Activated naive CD4-positive, alpha-beta T cell treated with anti-CD3 and anti-CD28 coated beads, Interleukin-2, amount 50 U/mL, for 16 hours (primary cell): Measurements from ENCODE around the gene TLCD1.

Source experiments
- DNase-seq: peaks from one replicate; pipeline ENCODE4 v3.0.0-alpha.2; 2020

The TLCD1 gene

GRCh38 chr17:28726226-28726626 is at the start of gene TLCD1:
Gene TLCD1, minus strand, starts transcription at chr17:28726233. Its CDS starts 136 bp downstream, at chr17:28726097.
- peak; percentile 82 for DNase-seq

GRCh38 chr17:28774206-28774605 is 48.2 kb upstream of the TLCD1 start:
- DNase-seq: no peak

GRCh38 chr17:28773736-28774135 is 47.7 kb upstream of the TLCD1 start:
- DNase-seq: no peak

- no peak for DNase-seq
These were observed 39.0 kb upstream of the TLCD1 start for GRCh38 chr17:28765038-28765437.

GRCh38 chr17:28763804-28764266 is 37.8 kb upstream of the TLCD1 start:
- DNase-seq: peak; percentile 80

- no peak for DNase-seq
These were observed 37.2 kb upstream of the TLCD1 start for GRCh38 chr17:28763137-28763799.

GRCh38 chr17:28760601-28761562 is 34.8 kb upstream of the TLCD1 start:
- DNase-seq: no peak

GRCh38 chr17:28759256-28759865 is 33.3 kb upstream of the TLCD1 start:
- DNase-seq: peak; percentile 5

GRCh38 chr17:28758411-28759121 is 32.5 kb upstream of the TLCD1 start:
- peak; percentile 11 for DNase-seq

GRCh38 chr17:28756049-28756804 is 30.2 kb upstream of the TLCD1 start:
- DNase-seq: peak; percentile 7

- DNase-seq: no peak
These were observed 29.5 kb upstream of the TLCD1 start for GRCh38 chr17:28755486-28755885.

- no peak for DNase-seq
These were observed 25.8 kb upstream of the TLCD1 start for GRCh38 chr17:28751600-28752366.

- peak; percentile 86 for DNase-seq
These were observed 24.4 kb upstream of the TLCD1 start for GRCh38 chr17:28750178-28751047.

GRCh38 chr17:28749516-28750177 is 23.6 kb upstream of the TLCD1 start:
- no peak for DNase-seq

- no peak for DNase-seq
These were observed 23.0 kb upstream of the TLCD1 start for GRCh38 chr17:28748852-28749515.

GRCh38 chr17:28747801-28748750 is 22.0 kb upstream of the TLCD1 start:
- DNase-seq: no peak

GRCh38 chr17:28747051-28747691 is 21.1 kb upstream of the TLCD1 start:
- DNase-seq: no peak
